Muscle of leg (tissue), 11 donors: ENCODE data around the gene FOXR2. TPM values are rescaled to one million over a fixed set of nuclear protein-coding genes. Genes with fewer than 3 reads are reported as not detected.

Experiments used
- DNase-seq: peaks from one replicate; pipeline ENCODE4 v3.0.0; 2013
- H3K27ac ChIP-seq: one replicate; pipeline ENCODE4 v1.5.1; 2013; ENCODE audit warnings: mild to moderate bottlenecking, low read length, control low read depth
- H3K27me3 ChIP-seq: one replicate; pipeline ENCODE4 v1.6.1; 2013; ENCODE audit warnings: low read length; ENCODE audit not compliant: control insufficient read depth, insufficient read depth
- H3K36me3 ChIP-seq: one replicate; pipeline ENCODE4 v1.6.1; 2013; ENCODE audit warnings: low read length; ENCODE audit not compliant: control insufficient read depth, insufficient read depth
- H3K4me1 ChIP-seq: one replicate; pipeline ENCODE4 v1.6.1; 2013; ENCODE audit warnings: low read length; ENCODE audit not compliant: control insufficient read depth, insufficient read depth
- H3K4me3 ChIP-seq: one replicate; pipeline ENCODE4 v1.5.1; 2013; ENCODE audit warnings: low read length, control low read depth
- H3K9me3 ChIP-seq: replicated peaks from 2 replicates; pipeline ENCODE4 v1.6.1; 2013; ENCODE audit warnings: low read depth, low read length; ENCODE audit not compliant: control insufficient read depth
- WGBS: methylation state at CpG from one replicate; pipeline ENCODE4 v1.1.5; 2013; ENCODE audit warnings: missing lambda C conversion rate; ENCODE audit not compliant: insufficient coverage; 5-methylcytosine and 5-hydroxymethylcytosine counted together
- polyA plus RNA-seq, 8 donors: library from polyadenylated mRNA; unstranded; fragments of 120-200 nt; gene quantifications; one replicate each; pipeline versions ENCODE4 v1.2.1 to v1.2.3, GENCODE V29; 2013; ENCODE audit warnings: inconsistent platforms in 1 of 8, low replicate concordance in 1 of 8; ENCODE audit not compliant: insufficient read length in 8 of 8, insufficient read depth in 1 of 8
- total RNA-seq: library from RNA; stranded (reverse); fragments of 120-200 nt; gene quantifications from one replicate; pipeline ENCODE4 v1.2.4, GENCODE V29; 2013

The FOXR2 gene
- total and polyA plus RNA-seq, 9 donors: not detected

GRCh38 chrX:55640854-55641253 is 17.7 kb downstream of the FOXR2 start:
- DNase-seq: no peak
- 80% methylated on average over 2 of the region's 4 CpGs for WGBS

GRCh38 chrX:55648434-55648833 is 25.2 kb downstream of the FOXR2 start:
- H3K9me3 ChIP-seq: no peaks in the 10 kb centered on the region
- no peaks in the 10 kb centered on the region for H3K36me3 ChIP-seq
- H3K27ac ChIP-seq: no peak overlapping the region
- no peak overlapping the region for H3K4me3 ChIP-seq
- H3K4me1 ChIP-seq: no peaks in the 10 kb centered on the region
- H3K27me3 ChIP-seq: peaks cover 5% of the 10 kb centered on the region
- 88% methylated on average over 4 of the region's 5 CpGs for WGBS
- no peak for DNase-seq

More at GRCh38 chrX:55640854-55641253, 17.7 kb downstream of the FOXR2 start:
- Histone ChIP-seq H3K27ac (no peak overlapping the region), H3K4me1 (no peaks in the 10 kb centered on the region), H3K36me3 (no peaks in the 10 kb centered on the region), H3K9me3 (peaks cover 7% of the 10 kb centered on the region), H3K27me3 (peaks cover under 1% of the 10 kb centered on the region), H3K4me3 (no peak overlapping the region)

GRCh38 chrX:55659931-55660330 is 36.7 kb downstream of the FOXR2 start:
- 13% methylated on average over 1 of the region's 2 CpGs for WGBS

GRCh38 chrX:55663584-55663983 is 40.4 kb downstream of the FOXR2 start:
- H3K36me3 ChIP-seq: no peaks in the 10 kb centered on the region
- H3K9me3 ChIP-seq: peaks cover 2% of the 10 kb centered on the region
- H3K27ac ChIP-seq: no peak overlapping the region
- no peak overlapping the region for H3K4me3 ChIP-seq
- no peaks in the 10 kb centered on the region for H3K27me3 ChIP-seq
- DNase-seq: no peak
- no CpG with 5 or more reads among the region's 3 CpGs for WGBS
- H3K4me1 ChIP-seq: no peaks in the 10 kb centered on the region

More at GRCh38 chrX:55659931-55660330, 36.7 kb downstream of the FOXR2 start:
- Histone ChIP-seq H3K4me3 (no peak overlapping the region), H3K27me3 (no peaks in the 10 kb centered on the region), H3K27ac (no peak overlapping the region), H3K36me3 (no peaks in the 10 kb centered on the region), H3K4me1 (no peaks in the 10 kb centered on the region), H3K9me3 (no peaks in the 10 kb centered on the region)
- DNase-seq: no peak

GRCh38 chrX:55668084-55668483 is 44.9 kb downstream of the FOXR2 start:
- Histone ChIP-seq H3K4me3 (no peak overlapping the region), H3K27ac (no peak overlapping the region), H3K4me1 (no peaks in the 10 kb centered on the region), H3K36me3 (no peaks in the 10 kb centered on the region), H3K9me3 (peaks cover 2% of the 10 kb centered on the region), H3K27me3 (no peaks in the 10 kb centered on the region)
- no peak for DNase-seq
- no CpG with 5 or more reads among the region's 1 CpG for WGBS

Other genes with a start within 250 kb of the FOXR2 start
- 63.6 TPM for gene MAGEH1, start 171.3 kb upstream of the FOXR2 start, total RNA-seq
- 10 to 100 TPM; 42.5 to 61.3 (median 46.1) TPM for gene MAGEH1, start 171.3 kb upstream of the FOXR2 start, polyA plus RNA-seq
- gene USP51, start 133.6 kb upstream of the FOXR2 start, total RNA-seq: 4.1 TPM
- gene USP51, start 133.6 kb upstream of the FOXR2 start, polyA plus RNA-seq: 1 to 10 TPM; 3.3 to 3.8 (median 3.5) TPM
- 21.3 TPM for gene RRAGB, start 94.3 kb downstream of the FOXR2 start, total RNA-seq
- 10 to 100 TPM; 13.8 to 19.0 (median 16.7) TPM for gene RRAGB, start 94.3 kb downstream of the FOXR2 start, polyA plus RNA-seq